CD4-positive, alpha-beta T cell treated with Interleukin-4 for 1 hour (primary cell): ENCODE data around the gene GALNT7.

Experiments
- DNase-seq, 2 donors: peaks; one replicate each; pipeline ENCODE4 v3.0.0-alpha.2; 2020 to 2022

GALNT7 gene

DNA sequence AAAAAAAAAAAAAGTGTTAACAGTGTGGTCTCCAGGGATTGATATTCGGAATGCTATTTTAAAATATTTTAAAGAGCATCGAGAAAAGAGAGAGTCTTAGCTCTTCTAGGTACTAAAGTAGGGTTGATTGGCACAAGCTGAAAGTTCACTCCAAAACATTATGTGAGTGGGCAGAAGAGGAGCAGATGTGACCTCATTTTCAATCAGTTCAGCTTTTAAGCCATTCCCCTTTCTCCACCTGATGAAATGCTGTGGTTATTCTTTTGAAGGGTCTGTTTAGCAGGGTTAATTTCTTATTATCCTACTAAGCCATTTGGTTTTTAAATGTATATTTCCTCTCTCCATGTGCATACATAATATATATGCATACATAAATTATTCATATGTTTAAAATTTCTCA lies 69.2 kb downstream of the GALNT7 start:
- no peak for DNase-seq

GRCh38 chr4:173240696-173241095 lies 72.1 kb downstream of the GALNT7 start:
- DNase-seq: no peak

- DNase-seq: no peak
These were observed 74.0 kb downstream of the GALNT7 start for GRCh38 chr4:173242466-173243250.

GRCh38 chr4:173243321-173243720 lies 74.7 kb downstream of the GALNT7 start:
- DNase-seq: no peak

- no peak for DNase-seq
These were observed 75.5 kb downstream of the GALNT7 start for GRCh38 chr4:173243917-173244658.

GRCh38 chr4:173245952-173246351 lies 77.3 kb downstream of the GALNT7 start:
- no peak for DNase-seq

DNA sequence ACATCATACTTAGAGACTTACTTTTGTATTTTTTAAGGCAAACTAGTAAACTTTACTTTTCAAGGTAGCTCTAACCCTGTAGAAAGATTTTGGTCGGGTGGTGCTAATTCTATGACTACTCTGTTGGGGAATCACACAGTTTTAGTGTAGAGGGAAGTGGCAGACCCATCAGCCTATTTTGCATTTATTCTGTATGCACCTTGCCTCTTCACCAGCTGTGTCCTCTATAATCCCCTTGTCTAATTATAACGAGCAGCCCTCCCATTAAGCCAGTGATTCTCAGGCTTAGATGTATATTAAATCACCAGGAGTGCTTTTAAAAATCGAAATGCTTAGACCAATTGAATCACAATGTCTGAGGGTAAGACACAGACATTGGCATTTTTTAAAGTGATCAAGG lies 78.1 kb downstream of the GALNT7 start:
- DNase-seq: no peak

GRCh38 chr4:173247321-173247720 lies 78.7 kb downstream of the GALNT7 start:
- no peak for DNase-seq

DNA sequence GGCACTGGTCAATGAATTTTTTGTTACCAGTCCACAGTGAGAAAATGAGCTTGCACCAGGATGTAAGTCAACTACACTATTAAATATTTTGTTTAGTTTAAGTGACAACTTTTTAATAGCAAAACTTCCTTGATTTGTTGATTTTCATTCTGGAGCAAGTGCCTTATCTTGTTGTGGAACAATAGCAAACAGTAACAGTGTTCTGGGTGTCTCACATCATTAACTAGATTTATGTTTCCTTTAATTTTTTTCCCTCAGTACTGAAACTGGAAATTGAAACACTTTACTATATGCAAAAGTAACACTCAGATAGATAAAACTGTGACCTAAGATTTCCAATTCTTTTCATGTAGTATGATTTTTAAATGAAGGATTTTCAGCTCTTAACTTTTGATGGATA lies 80.1 kb downstream of the GALNT7 start:
- no peak for DNase-seq

DNA sequence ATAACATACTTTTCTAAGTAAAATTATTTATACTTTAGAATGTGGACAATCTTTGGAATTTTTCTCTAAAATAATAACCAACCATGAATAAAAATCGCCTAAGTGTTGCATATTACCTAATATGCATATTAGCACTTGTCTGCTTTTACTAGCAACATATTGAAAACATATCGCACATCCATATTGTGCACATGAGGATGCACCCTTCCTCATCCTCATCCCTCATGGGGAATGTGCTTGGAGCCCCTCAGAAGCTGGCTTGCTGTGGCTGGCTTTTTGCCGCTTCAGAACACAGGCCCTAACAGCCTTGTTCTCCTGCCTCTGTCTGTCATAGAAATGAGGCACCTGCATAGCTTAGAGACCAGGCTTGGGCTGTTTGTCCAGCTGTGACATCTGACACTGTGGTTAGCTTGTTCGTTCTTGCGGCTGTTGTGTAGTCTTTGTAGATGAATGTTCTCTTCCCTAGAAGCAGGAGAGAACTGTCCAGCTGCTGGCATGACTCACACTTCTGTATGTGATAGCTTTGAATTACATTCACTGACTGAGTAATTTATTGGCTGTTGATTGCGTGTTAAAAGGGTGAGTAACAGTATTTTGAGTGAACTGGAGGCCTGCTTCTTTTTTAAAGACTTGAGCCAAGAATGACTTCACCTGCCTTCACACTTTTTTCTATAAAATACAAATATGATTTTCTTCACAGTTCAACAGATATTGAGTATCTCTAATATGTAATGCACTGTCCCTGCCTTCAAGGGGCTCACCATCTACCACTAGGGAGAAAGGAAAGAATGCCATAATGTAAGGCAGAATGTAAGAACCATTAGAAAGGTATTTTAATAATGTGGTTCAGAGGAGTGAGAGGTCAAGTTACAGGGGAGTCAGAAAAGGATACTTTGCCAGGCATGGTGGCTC lies 83.7 kb downstream of the GALNT7 start:
- DNase-seq: peak in 1 of 2 donors; percentile 25

GRCh38 chr4:173253561-173253960 lies 85.0 kb downstream of the GALNT7 start:
- DNase-seq: no peak

GRCh38 chr4:173254646-173255045 lies 86.0 kb downstream of the GALNT7 start:
- DNase-seq: no peak

GRCh38 chr4:173256825-173257224 lies 88.2 kb downstream of the GALNT7 start:
- DNase-seq: no peak

GRCh38 chr4:173257732-173258717 lies 89.4 kb downstream of the GALNT7 start:
- DNase-seq: peak; percentile 58 to 62

DNA sequence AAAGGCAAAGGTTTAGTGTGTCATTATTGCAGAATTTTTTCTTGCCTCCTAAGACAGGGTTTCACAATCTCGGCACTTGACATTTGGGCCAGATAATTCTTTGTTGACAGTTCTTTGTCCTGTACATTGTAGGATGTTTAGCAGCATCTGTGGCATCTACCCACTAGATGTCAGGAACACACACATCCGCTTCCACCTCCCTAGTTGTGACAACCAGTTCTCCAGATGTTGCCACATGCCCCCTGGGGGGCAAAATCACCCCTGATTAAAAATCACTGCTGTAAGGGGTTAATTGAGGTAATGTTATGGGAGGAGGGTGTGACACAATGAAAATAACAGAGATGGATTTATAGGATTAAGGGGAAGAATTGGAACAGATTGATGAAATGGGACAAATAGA lies 90.3 kb downstream of the GALNT7 start:
- DNase-seq: no peak

GRCh38 chr4:173259310-173259709 lies 90.7 kb downstream of the GALNT7 start:
- DNase-seq: no peak

DNA sequence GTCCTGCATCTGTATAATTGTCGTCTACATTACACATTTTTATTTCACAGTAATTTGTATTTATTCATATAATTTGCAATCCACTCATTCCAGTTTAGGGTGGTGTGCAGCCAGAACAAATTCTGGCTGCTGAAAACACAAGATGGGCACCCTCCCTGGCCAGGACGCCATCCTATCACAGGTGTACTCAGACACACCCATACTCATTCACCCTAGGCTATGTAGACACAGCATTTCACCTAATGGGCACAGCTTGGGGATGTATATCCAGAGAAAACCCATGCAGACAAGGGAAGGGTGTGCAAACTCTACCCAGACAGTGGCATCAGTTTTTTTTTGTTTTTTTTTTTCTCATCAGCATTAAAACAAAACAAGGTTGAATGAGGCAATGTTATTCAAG lies 92.4 kb downstream of the GALNT7 start:
- no peak for DNase-seq

- DNase-seq: no peak
These were observed 93.8 kb downstream of the GALNT7 start for GRCh38 chr4:173262375-173262774.

DNA sequence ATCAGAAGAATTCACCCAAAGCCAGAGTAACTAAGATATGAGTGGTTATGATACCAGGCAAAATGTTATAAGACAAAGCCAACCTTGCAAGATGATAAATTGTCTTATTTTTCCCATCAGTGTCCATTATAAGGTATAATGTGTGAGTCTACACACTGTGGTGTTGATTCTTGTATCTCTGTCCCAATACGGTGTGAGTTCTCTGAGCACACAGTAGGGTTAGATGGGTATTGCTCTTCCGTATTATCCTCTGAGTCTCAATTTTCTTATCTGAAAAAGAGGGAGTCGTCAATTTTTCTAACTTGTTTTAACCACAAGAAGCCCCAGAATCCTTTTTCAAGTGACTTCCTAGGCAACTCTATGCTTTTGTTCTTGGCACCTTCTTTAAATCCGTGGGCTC lies 95.6 kb downstream of the GALNT7 start:
- DNase-seq: no peak

- DNase-seq: peak; percentile 28 to 34
These were observed 96.1 kb downstream of the GALNT7 start for GRCh38 chr4:173264684-173265185.

DNA sequence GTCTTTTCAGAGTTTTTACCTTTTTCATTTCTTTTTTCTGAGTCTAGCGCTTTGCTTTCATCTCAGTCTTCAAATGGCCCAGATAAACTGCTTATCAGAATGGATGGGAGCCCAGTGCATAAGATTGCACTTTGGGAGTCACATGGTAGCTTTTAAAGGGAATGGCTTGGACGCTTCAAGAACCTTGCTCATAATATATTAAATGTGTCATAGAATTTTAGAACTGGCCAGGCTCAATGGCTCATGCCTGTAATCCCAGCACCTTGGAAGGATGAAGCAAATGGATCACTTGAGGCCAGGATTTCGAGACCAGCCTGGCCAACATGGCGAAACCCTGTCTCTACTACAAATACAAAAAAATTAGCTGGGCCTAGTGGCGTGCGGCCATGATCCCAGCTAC lies 97.1 kb downstream of the GALNT7 start:
- no peak for DNase-seq

GRCh38 chr4:173267711-173268110 lies 99.1 kb downstream of the GALNT7 start:
- DNase-seq: no peak
